DND-41 (cell line): Measurements from ENCODE around the gene SERF2.

Source experiments
- EZH2 ChIP-seq: IDR thresholded peaks from 3 replicates; pipeline ENCODE4 v1.6.1; 2012; ENCODE audit warnings: borderline replicate concordance, low read depth, mild to moderate bottlenecking, moderate library complexity, low read length, inconsistent platforms; ENCODE audit not compliant: severe bottlenecking
- TF ChIP-seq, protein P1 (sequence below): IDR thresholded peaks from 2 replicates; pipeline ENCODE4 v1.5.1; 2012; ENCODE audit warnings: borderline replicate concordance, low read length, moderate library complexity, mild to moderate bottlenecking; ENCODE audit not compliant: poor library complexity, severe bottlenecking; ENCODE audit errors: extremely low read depth

DNA sequence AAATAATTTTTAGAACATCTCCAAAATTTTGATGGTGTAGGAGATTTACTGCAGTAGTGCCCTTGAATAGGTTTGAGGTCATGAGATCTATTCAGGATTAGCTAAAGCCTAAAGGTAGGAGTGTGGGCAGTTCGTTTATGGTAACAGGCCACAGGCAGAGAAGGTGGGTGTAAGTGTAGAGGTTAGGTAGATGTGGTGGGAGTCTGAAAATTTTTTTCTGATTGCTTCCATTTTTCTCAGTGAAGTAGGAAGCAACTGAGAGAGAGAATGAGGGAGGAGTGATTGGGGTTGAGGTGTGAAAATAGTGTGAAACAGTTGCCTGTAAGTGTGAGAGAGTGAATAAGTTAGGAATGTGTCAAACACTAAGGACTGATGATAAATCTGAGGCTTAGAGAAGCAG lies 13.1 kb upstream of the SERF2 start:
- TF ChIP-seq, protein P1, sequence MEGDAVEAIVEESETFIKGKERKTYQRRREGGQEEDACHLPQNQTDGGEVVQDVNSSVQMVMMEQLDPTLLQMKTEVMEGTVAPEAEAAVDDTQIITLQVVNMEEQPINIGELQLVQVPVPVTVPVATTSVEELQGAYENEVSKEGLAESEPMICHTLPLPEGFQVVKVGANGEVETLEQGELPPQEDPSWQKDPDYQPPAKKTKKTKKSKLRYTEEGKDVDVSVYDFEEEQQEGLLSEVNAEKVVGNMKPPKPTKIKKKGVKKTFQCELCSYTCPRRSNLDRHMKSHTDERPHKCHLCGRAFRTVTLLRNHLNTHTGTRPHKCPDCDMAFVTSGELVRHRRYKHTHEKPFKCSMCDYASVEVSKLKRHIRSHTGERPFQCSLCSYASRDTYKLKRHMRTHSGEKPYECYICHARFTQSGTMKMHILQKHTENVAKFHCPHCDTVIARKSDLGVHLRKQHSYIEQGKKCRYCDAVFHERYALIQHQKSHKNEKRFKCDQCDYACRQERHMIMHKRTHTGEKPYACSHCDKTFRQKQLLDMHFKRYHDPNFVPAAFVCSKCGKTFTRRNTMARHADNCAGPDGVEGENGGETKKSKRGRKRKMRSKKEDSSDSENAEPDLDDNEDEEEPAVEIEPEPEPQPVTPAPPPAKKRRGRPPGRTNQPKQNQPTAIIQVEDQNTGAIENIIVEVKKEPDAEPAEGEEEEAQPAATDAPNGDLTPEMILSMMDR: no peak
- TF ChIP-seq EZH2: no peak
